Sciatic nerve (tissue), 2 donors: ENCODE data around the gene ZNF497. TPM values are rescaled to one million over a fixed set of nuclear protein-coding genes. Genes with fewer than 3 reads are reported as not detected.
"Not testable (repeated sequence)": the region's sequence is repeated elsewhere in the genome, so short reads cannot be mapped to it uniquely, and the experiment has no call there.

Experiments used
- ATAC-seq: fragments of 200-7000 bp; cut with Tn5 transposase; one replicate; pipeline ENCODE4 v1.9.1; 2020; ENCODE audit warnings: mild to moderate bottlenecking, moderate library complexity
- DNase-seq: peaks from one replicate; pipeline ENCODE4 v3.0.0-alpha.2; 2020; ENCODE audit warnings: low spot score
- intact Hi-C: fragments of 100-400 bp; cut with DNase I; formaldehyde crosslinking; loops from one replicate; pipeline ENCODE4 v1.14.2; 2022
- total RNA-seq: library from RNA; stranded (reverse); fragmentation: NEBNext Ultra II Directional; extraction: Animal tissue kit (Norgen Biotek cat#: 25700); gene quantifications from one replicate; pipeline ENCODE4 v1.2.1, GENCODE V29; 2021
- donor health status: DM: no; HTN: no; CAD: no.
- donor health status: DM: no; HTN: no; CAD: no.

The ZNF497 gene
- 2.0 TPM for total RNA-seq

- intact Hi-C loops: no loop called here
- peak; percentile 99 for DNase-seq
- ATAC-seq: peak; percentile 97
These were observed at the start of gene ZNF497 for GRCh38 chr19:58362272-58362994. TSS of gene ZNF497 (minus strand) at chr19:58362751. CDS start at chr19:58357635, 5,116 bp downstream.

- ATAC-seq: peak; percentile 10
- DNase-seq: peak; percentile 67
- intact Hi-C loops: no loop called here
These were observed 46.6 kb upstream of the ZNF497 start for GRCh38 chr19:58409010-58409790.

- intact Hi-C loops: no loop called here
- peak; percentile 97 for DNase-seq
- peak; percentile 98 for ATAC-seq
These were observed 45.8 kb upstream of the ZNF497 start, which contains the start of gene ZNF584 for GRCh38 chr19:58408152-58409009. TSS of gene ZNF584 (plus strand) at chr19:58408649. CDS start at chr19:58409148, 499 bp downstream.

- intact Hi-C loops: no loop called here
- DNase-seq (no peak), ATAC-seq (peak; percentile 35)
These were observed 45.2 kb upstream of the ZNF497 start for GRCh38 chr19:58407658-58408151.

- DNase-seq (no peak), ATAC-seq (no peak)
- intact Hi-C loops: no loop called here
These were observed 44.5 kb upstream of the ZNF497 start for GRCh38 chr19:58406818-58407657.

- DNase-seq, intact Hi-C loops, ATAC-seq: not testable (repeated sequence)
These were observed 41.4 kb upstream of the ZNF497 start for GRCh38 chr19:58403920-58404478.

- ATAC-seq (no peak), DNase-seq (no peak)
- intact Hi-C loops: no loop called here
These were observed 39.4 kb upstream of the ZNF497 start for GRCh38 chr19:58401840-58402421.

- DNase-seq (peak; percentile 100), ATAC-seq (peak; percentile 100)
- intact Hi-C loops: no loop called here
These were observed 38.6 kb upstream of the ZNF497 start for GRCh38 chr19:58400916-58401839.

GRCh38 chr19:58400316-58400915 is 37.9 kb upstream of the ZNF497 start:
- intact Hi-C loops: no loop called here
- DNase-seq (no peak), ATAC-seq (no peak)

- ATAC-seq: no peak
- intact Hi-C loops: no loop called here
- DNase-seq: no peak
These were observed 37.4 kb upstream of the ZNF497 start for GRCh38 chr19:58399903-58400302.

GRCh38 chr19:58398545-58398944 is 36.0 kb upstream of the ZNF497 start:
- no peak for ATAC-seq
- DNase-seq: no peak
- intact Hi-C loops: no loop called here

- DNase-seq (no peak), ATAC-seq (no peak)
- intact Hi-C loops: no loop called here
These were observed 35.5 kb upstream of the ZNF497 start for GRCh38 chr19:58398087-58398486.

- DNase-seq (no peak), ATAC-seq (no peak)
- intact Hi-C loops: no loop called here
These were observed 35.0 kb upstream of the ZNF497 start for GRCh38 chr19:58397533-58398037.

- intact Hi-C loops: no loop called here
- no peak for ATAC-seq
- no peak for DNase-seq
These were observed 34.4 kb upstream of the ZNF497 start for GRCh38 chr19:58396691-58397532.

GRCh38 chr19:58395979-58396627 is 33.6 kb upstream of the ZNF497 start:
- ATAC-seq (no peak), DNase-seq (no peak)
- intact Hi-C loops: no loop called here
